ENCODE measurements around the gene ACOT12.
"Not testable (repeated sequence)": the region's sequence is repeated elsewhere in the genome, so short reads cannot be mapped to it uniquely, and the experiment has no call there.

ACOT12 gene

GRCh38 chr5:81420039-81420667, 26.2 kb upstream of the ACOT12 start:
- Histone ChIP-seq H3K4me3 (ENCODE audit: low read depth, low read length) (no peak overlapping the region), H3K27me3 (ENCODE audit: control insufficient read depth, insufficient read depth, low read length) (no peaks in the 10 kb centered on the region), H3K9me3 (ENCODE audit: control insufficient read depth, insufficient read depth, low read depth, low read length) (no peaks in the 10 kb centered on the region), H3K9ac (ENCODE audit: low read length) (no peak overlapping the region), H3K36me3 (ENCODE audit: control insufficient read depth, insufficient read depth, low read length) (peaks cover 3% of the 10 kb centered on the region; the same call in 1 of the 2 replicates), H3K4me1 (ENCODE audit: control insufficient read depth, insufficient read depth, low read length) (0 out of 2 replicates have a peak, but pooled peaks cover 3% of the 10 kb centered on the region), H3K27ac (ENCODE audit: low read depth, low read length) (no peak overlapping the region)

GRCh38 chr5:81418606-81419005, 24.7 kb upstream of the ACOT12 start:
- no peaks in the 10 kb centered on the region for H3K9me3 ChIP-seq (ENCODE audit: control insufficient read depth, insufficient read depth, low read depth, low read length)
- no peak overlapping the region for H3K9ac ChIP-seq (ENCODE audit: low read length)
- H3K4me3 ChIP-seq (ENCODE audit: low read depth, low read length) = no peak overlapping the region
- no peaks in the 10 kb centered on the region for H3K27me3 ChIP-seq (ENCODE audit: control insufficient read depth, insufficient read depth, low read length)
- H3K27ac ChIP-seq (ENCODE audit: low read depth, low read length) = no peak overlapping the region
- H3K36me3 ChIP-seq (ENCODE audit: control insufficient read depth, insufficient read depth, low read length) = peaks cover 3% of the 10 kb centered on the region; the same call in 1 of the 2 replicates
- H3K4me1 ChIP-seq (ENCODE audit: control insufficient read depth, insufficient read depth, low read length) = 0 out of 2 replicates have a peak, but pooled peaks cover 3% of the 10 kb centered on the region

GRCh38 chr5:81417052-81417451, 23.1 kb upstream of the ACOT12 start:
- no peak overlapping the region for H3K27ac ChIP-seq (ENCODE audit: low read depth, low read length)
- H3K9ac ChIP-seq (ENCODE audit: low read length) = no peak overlapping the region
- no peaks in the 10 kb centered on the region for H3K9me3 ChIP-seq (ENCODE audit: control insufficient read depth, insufficient read depth, low read depth, low read length)
- 0 out of 2 replicates have a peak, but pooled peaks cover 3% of the 10 kb centered on the region for H3K4me1 ChIP-seq (ENCODE audit: control insufficient read depth, insufficient read depth, low read length)
- no peak overlapping the region for H3K4me3 ChIP-seq (ENCODE audit: low read depth, low read length)
- no peaks in the 10 kb centered on the region for H3K27me3 ChIP-seq (ENCODE audit: control insufficient read depth, insufficient read depth, low read length)
- H3K36me3 ChIP-seq (ENCODE audit: control insufficient read depth, insufficient read depth, low read length) = peaks cover 3% of the 10 kb centered on the region; the same call in 1 of the 2 replicates

GRCh38 chr5:81409896-81410295, 16.0 kb upstream of the ACOT12 start:
- Histone ChIP-seq H3K4me3 (ENCODE audit: low read depth, low read length) (no peak overlapping the region), H3K27ac (ENCODE audit: low read depth, low read length) (no peak overlapping the region), H3K36me3 (ENCODE audit: control insufficient read depth, insufficient read depth, low read length) (no peaks in the 10 kb centered on the region), H3K4me1 (ENCODE audit: control insufficient read depth, insufficient read depth, low read length) (no peaks in the 10 kb centered on the region), H3K9me3 (ENCODE audit: control insufficient read depth, insufficient read depth, low read depth, low read length) (no peaks in the 10 kb centered on the region), H3K9ac (ENCODE audit: low read length) (no peak overlapping the region), H3K27me3 (ENCODE audit: control insufficient read depth, insufficient read depth, low read length) (no peaks in the 10 kb centered on the region)

- H3K27ac ChIP-seq (ENCODE audit: low read depth, low read length) = no peak overlapping the region
These were observed 15.4 kb upstream of the ACOT12 start for GRCh38 chr5:81409361-81409760.

GRCh38 chr5:81408496-81408895, 14.6 kb upstream of the ACOT12 start:
- H3K4me1 ChIP-seq (ENCODE audit: control insufficient read depth, insufficient read depth, low read length) = no peaks in the 10 kb centered on the region
- H3K36me3 ChIP-seq (ENCODE audit: control insufficient read depth, insufficient read depth, low read length) = no peaks in the 10 kb centered on the region
- H3K27ac ChIP-seq (ENCODE audit: low read depth, low read length) = no peak overlapping the region
- no peak overlapping the region for H3K4me3 ChIP-seq (ENCODE audit: low read depth, low read length)
- no peak overlapping the region for H3K9ac ChIP-seq (ENCODE audit: low read length)
- H3K27me3 ChIP-seq (ENCODE audit: control insufficient read depth, insufficient read depth, low read length) = no peaks in the 10 kb centered on the region
- no peaks in the 10 kb centered on the region for H3K9me3 ChIP-seq (ENCODE audit: control insufficient read depth, insufficient read depth, low read depth, low read length)

More at GRCh38 chr5:81409361-81409760, 15.4 kb upstream of the ACOT12 start:
- Histone ChIP-seq H3K27me3 (ENCODE audit: control insufficient read depth, insufficient read depth, low read length) (no peaks in the 10 kb centered on the region), H3K9ac (ENCODE audit: low read length) (no peak overlapping the region), H3K4me3 (ENCODE audit: low read depth, low read length) (no peak overlapping the region), H3K36me3 (ENCODE audit: control insufficient read depth, insufficient read depth, low read length) (no peaks in the 10 kb centered on the region), H3K9me3 (ENCODE audit: control insufficient read depth, insufficient read depth, low read depth, low read length) (no peaks in the 10 kb centered on the region), H3K4me1 (ENCODE audit: control insufficient read depth, insufficient read depth, low read length) (no peaks in the 10 kb centered on the region)

GRCh38 chr5:81407811-81408210, 13.9 kb upstream of the ACOT12 start:
- not testable (repeated sequence) for H3K27me3 ChIP-seq (ENCODE audit: control insufficient read depth, insufficient read depth, low read length); H3K9ac ChIP-seq (ENCODE audit: low read length); H3K4me1 ChIP-seq (ENCODE audit: control insufficient read depth, insufficient read depth, low read length); H3K36me3 ChIP-seq (ENCODE audit: control insufficient read depth, insufficient read depth, low read length); H3K9me3 ChIP-seq (ENCODE audit: control insufficient read depth, insufficient read depth, low read depth, low read length); H3K27ac ChIP-seq (ENCODE audit: low read depth, low read length); H3K4me3 ChIP-seq (ENCODE audit: low read depth, low read length)

GRCh38 chr5:81405126-81405891, 11.4 kb upstream of the ACOT12 start:
- no peak overlapping the region for H3K9ac ChIP-seq (ENCODE audit: low read length)
- no peak overlapping the region for H3K4me3 ChIP-seq (ENCODE audit: low read depth, low read length)
- no peaks in the 10 kb centered on the region for H3K36me3 ChIP-seq (ENCODE audit: control insufficient read depth, insufficient read depth, low read length)
- no peaks in the 10 kb centered on the region for H3K27me3 ChIP-seq (ENCODE audit: control insufficient read depth, insufficient read depth, low read length)
- H3K9me3 ChIP-seq (ENCODE audit: control insufficient read depth, insufficient read depth, low read depth, low read length) = no peaks in the 10 kb centered on the region
- H3K4me1 ChIP-seq (ENCODE audit: control insufficient read depth, insufficient read depth, low read length) = no peaks in the 10 kb centered on the region
- no peak overlapping the region for H3K27ac ChIP-seq (ENCODE audit: low read depth, low read length)

GRCh38 chr5:81402192-81402930, 8.4 kb upstream of the ACOT12 start:
- Histone ChIP-seq H3K27me3 (ENCODE audit: control insufficient read depth, insufficient read depth, low read length) (no peaks in the 10 kb centered on the region), H3K9ac (ENCODE audit: low read length) (no peak overlapping the region), H3K4me1 (ENCODE audit: control insufficient read depth, insufficient read depth, low read length) (no peaks in the 10 kb centered on the region), H3K9me3 (ENCODE audit: control insufficient read depth, insufficient read depth, low read depth, low read length) (no peaks in the 10 kb centered on the region), H3K4me3 (ENCODE audit: low read depth, low read length) (no peak overlapping the region), H3K36me3 (ENCODE audit: control insufficient read depth, insufficient read depth, low read length) (no peaks in the 10 kb centered on the region), H3K27ac (ENCODE audit: low read depth, low read length) (no peak overlapping the region)

- Histone ChIP-seq H3K27ac (ENCODE audit: low read depth, low read length) (no peak overlapping the region), H3K27me3 (ENCODE audit: control insufficient read depth, insufficient read depth, low read length) (no peaks in the 10 kb centered on the region), H3K36me3 (ENCODE audit: control insufficient read depth, insufficient read depth, low read length) (no peaks in the 10 kb centered on the region), H3K9me3 (ENCODE audit: control insufficient read depth, insufficient read depth, low read depth, low read length) (no peaks in the 10 kb centered on the region), H3K4me1 (ENCODE audit: control insufficient read depth, insufficient read depth, low read length) (no peaks in the 10 kb centered on the region), H3K4me3 (ENCODE audit: low read depth, low read length) (no peak overlapping the region), H3K9ac (ENCODE audit: low read length) (no peak overlapping the region)
These were observed 7.3 kb upstream of the ACOT12 start for GRCh38 chr5:81401266-81401665.

GRCh38 chr5:81400375-81400774, 6.4 kb upstream of the ACOT12 start:
- Histone ChIP-seq H3K9ac (ENCODE audit: low read length) (no peak overlapping the region), H3K4me3 (ENCODE audit: low read depth, low read length) (no peak overlapping the region), H3K4me1 (ENCODE audit: control insufficient read depth, insufficient read depth, low read length) (no peaks in the 10 kb centered on the region), H3K36me3 (ENCODE audit: control insufficient read depth, insufficient read depth, low read length) (no peaks in the 10 kb centered on the region), H3K27me3 (ENCODE audit: control insufficient read depth, insufficient read depth, low read length) (no peaks in the 10 kb centered on the region), H3K27ac (ENCODE audit: low read depth, low read length) (no peak overlapping the region), H3K9me3 (ENCODE audit: control insufficient read depth, insufficient read depth, low read depth, low read length) (peaks cover under 1% of the 10 kb centered on the region; the same call in 1 of the 2 replicates)
